HCT116 (cell line): Measurements from ENCODE around the gene HIGD1A. TPM values are rescaled to one million over a fixed set of nuclear protein-coding genes. Genes with fewer than 3 reads are reported as not detected.

Source experiments
- ATAC-seq: fragments of 200-7000 bp; cut with Tn5 transposase; 2 replicates; pipeline ENCODE4 v1.9.1; 2020; ENCODE audit warnings: mild to moderate bottlenecking, moderate library complexity
- BruUV-seq: library from RNA; stranded (reverse); fragments of 400-500 nt; replicated peaks from 2 replicates; lab custom pipeline; 2021; lab: Mats Ljungman, UMichigan
- CTCF ChIA-PET: fragments of 300-600 bp; sonication (Branson Sonifier 250); formaldehyde crosslinking; loops from one replicate; lab custom pipeline; 2021; ENCODE audit warnings: antibody characterized with exemption; lab: Charles Lee
- POLR2A ChIA-PET: fragments of 300-600, 350-600 bp; sonication (Branson Sonifier 250); formaldehyde crosslinking; loops from one replicate; lab custom pipeline; 2021; ENCODE audit warnings: antibody characterized with exemption; lab: Charles Lee
- RAD21 ChIA-PET, 2 experiments: fragments of 300-600 bp; sonication (Branson Sonifier 250); formaldehyde crosslinking; loops; one replicate each; lab custom pipeline; 2023; ENCODE audit warnings: low total read pairs in 2 of 2; ENCODE audit not compliant: uncharacterized antibody in 2 of 2, unreplicated experiment in 2 of 2, low non-redundant PET in 1 of 2; lab: Charles Lee
- DNase-seq: peaks from one replicate; pipeline ENCODE4 v3.0.0-alpha.2; 2010; ENCODE audit warnings: low read depth, low spot score
- H2AFZ ChIP-seq: fragments of 200-600 bp; shearing (Covaris generic), sonication (generic); 2 replicates; pipeline ENCODE4 v1.6.1; 2017; ENCODE audit warnings: low read depth, mixed run types, mixed read lengths, antibody characterized with exemption, low read length; ENCODE audit not compliant: poor library complexity, severe bottlenecking
- H3K27ac ChIP-seq: 2 replicates; pipeline ENCODE4 v1.5.1; 2012; ENCODE audit warnings: low read depth, low read length
- H3K27me3 ChIP-seq: fragments of 200-600 bp; sonication (generic); 2 replicates; pipeline ENCODE4 v1.6.1; 2016; ENCODE audit warnings: mixed run types, low read length, mixed read lengths; ENCODE audit not compliant: insufficient read depth
- H3K36me3 ChIP-seq, 2 experiments: fragments of 200-500 bp in 1 of 2; fragments of 200-600 bp in 1 of 2; sonication (Bioruptor generic) in 1 of 2; sonication (generic) in 1 of 2; 2 replicates each; pipeline versions ENCODE4 v1.5.1 to v1.6.1; 2014 to 2016; ENCODE audit warnings: low read length in 2 of 2, inconsistent platforms in 1 of 2, mixed read lengths in 1 of 2, mixed run types in 1 of 2; ENCODE audit not compliant: insufficient read depth in 2 of 2, control insufficient read depth in 1 of 2
- H3K4me1 ChIP-seq, 2 experiments: fragments of 200-600 bp in 1 of 2; sonication (generic) in 1 of 2; 2 replicates each; pipeline versions ENCODE4 v1.5.1 to v1.6.1; 2012 to 2017; ENCODE audit warnings: low read length in 2 of 2, inconsistent platforms in 1 of 2, mild to moderate bottlenecking in 1 of 2, mixed read lengths in 1 of 2, mixed run types in 1 of 2, moderate library complexity in 1 of 2; ENCODE audit not compliant: insufficient read depth in 2 of 2, control insufficient read depth in 1 of 2
- H3K4me2 ChIP-seq: fragments of 200-600 bp; sonication (generic); 2 replicates; pipeline ENCODE4 v1.6.1; 2017; ENCODE audit warnings: mixed run types, low read length, mixed read lengths
- H3K4me3 ChIP-seq, 2 experiments: fragments of 200-600 bp in 1 of 2; sonication (generic) in 1 of 2; replicated peaks in 1 of 2; 2 replicates each; pipeline ENCODE4 v1.5.1; 2011 to 2016; ENCODE audit warnings: low read length in 2 of 2, control low read depth in 1 of 2, low read depth in 1 of 2, mild to moderate bottlenecking in 1 of 2, mixed read lengths in 1 of 2, mixed run types in 1 of 2
- H3K79me2 ChIP-seq: fragments of 200-600 bp; sonication (generic); 2 replicates; pipeline ENCODE4 v1.6.1; 2017; ENCODE audit warnings: mild to moderate bottlenecking, mixed run types, low read length, moderate library complexity, mixed read lengths; ENCODE audit not compliant: insufficient read depth
- H3K9ac ChIP-seq: fragments of 200-600 bp; sonication (generic); 2 replicates; pipeline ENCODE4 v1.6.1; 2016; ENCODE audit warnings: low read length, mixed read lengths
- H3K9me2 ChIP-seq: fragments of 200-600 bp; sonication (generic), shearing (Covaris generic); 2 replicates; pipeline ENCODE4 v1.6.1; 2017; ENCODE audit warnings: mixed run types, mild to moderate bottlenecking, moderate library complexity; ENCODE audit not compliant: insufficient read depth
- H3K9me3 ChIP-seq, 2 experiments: fragments of 200-500 bp in 1 of 2; fragments of 200-600 bp in 1 of 2; sonication (Bioruptor generic) in 1 of 2; sonication (generic) in 1 of 2; 2 replicates each; pipeline ENCODE4 v1.6.1; 2014 to 2017; ENCODE audit warnings: low read length in 2 of 2, mixed read lengths in 2 of 2, inconsistent platforms in 1 of 2, low read depth in 1 of 2, mild to moderate bottlenecking in 1 of 2, mixed run types in 1 of 2, moderate library complexity in 1 of 2; ENCODE audit not compliant: control insufficient read depth in 1 of 2, insufficient read depth in 1 of 2
- H4K20me1 ChIP-seq: fragments of 200-600 bp; sonication (generic), shearing (Covaris generic); 2 replicates; pipeline ENCODE4 v1.6.1; 2017; ENCODE audit warnings: mixed run types, mild to moderate bottlenecking, moderate library complexity; ENCODE audit not compliant: insufficient read depth
- CEBPB ChIP-seq: IDR thresholded peaks from 2 replicates; pipeline ENCODE4 v1.6.1; 2012; ENCODE audit warnings: low read depth
- CTCF ChIP-seq, 3 experiments: fragments of 200-600 bp in 1 of 3; sonication (generic) in 1 of 3; IDR thresholded peaks in 2 of 3; conservative IDR thresholded peaks in 1 of 3; 2 replicates each; pipeline ENCODE4 v1.5.1; 2012 to 2017; ENCODE audit warnings: low read depth in 2 of 3, low read length in 2 of 3, antibody characterized with exemption in 1 of 3, borderline replicate concordance in 1 of 3, control low read depth in 1 of 3, mild to moderate bottlenecking in 1 of 3, mixed read lengths in 1 of 3, mixed run types in 1 of 3, moderate library complexity in 1 of 3; ENCODE audit not compliant: insufficient read depth in 1 of 3
- EGR1 ChIP-seq: IDR thresholded peaks from 2 replicates; pipeline ENCODE4 v1.6.1; 2012; ENCODE audit warnings: low read depth
- EZH2 ChIP-seq: fragments of 200-600 bp; sonication (generic); IDR thresholded peaks from 2 replicates; pipeline ENCODE4 v1.6.1; 2017; ENCODE audit warnings: antibody characterized with exemption, mixed run types
- EZH2phosphoT487 ChIP-seq: fragments of 200-600 bp; IDR thresholded peaks from 2 replicates; pipeline ENCODE4 v1.6.1; 2018; ENCODE audit warnings: antibody characterized with exemption, borderline replicate concordance
- FOSL1 ChIP-seq: IDR thresholded peaks from 2 replicates; pipeline ENCODE4 v1.6.1; 2012; ENCODE audit warnings: low read depth
- MAX ChIP-seq: IDR thresholded peaks from 2 replicates; pipeline ENCODE4 v1.6.1; 2012
- POLR2A ChIP-seq: IDR thresholded peaks from 2 replicates; pipeline ENCODE4 v1.7.0; 2011; ENCODE audit warnings: borderline replicate concordance; ENCODE audit not compliant: insufficient read depth, insufficient read length; ENCODE audit errors: extremely low read depth
- RAD21 ChIP-seq: IDR thresholded peaks from 2 replicates; pipeline ENCODE4 v1.6.1; 2012; ENCODE audit warnings: low read depth, mild to moderate bottlenecking
- SIN3A ChIP-seq: IDR thresholded peaks from 2 replicates; pipeline ENCODE4 v1.6.1; 2012; ENCODE audit warnings: low read depth
- SRF ChIP-seq: IDR thresholded peaks from 2 replicates; pipeline ENCODE4 v1.6.1; 2012; ENCODE audit warnings: low read depth
- intact Hi-C: fragments of 100-400 bp; cut with micrococcal nuclease; formaldehyde crosslinking; loops from 2 replicates; pipeline ENCODE4 v1.10.0; 2022
- total RNA-seq: library from RNA; stranded (reverse); gene quantifications from one replicate; pipeline ENCODE4 v1.2.1, GENCODE V29; 2021; ENCODE audit not compliant: unreplicated experiment

HIGD1A gene
- total RNA-seq, 1 experiment from 2014 or later = 71.2 TPM

DNA sequence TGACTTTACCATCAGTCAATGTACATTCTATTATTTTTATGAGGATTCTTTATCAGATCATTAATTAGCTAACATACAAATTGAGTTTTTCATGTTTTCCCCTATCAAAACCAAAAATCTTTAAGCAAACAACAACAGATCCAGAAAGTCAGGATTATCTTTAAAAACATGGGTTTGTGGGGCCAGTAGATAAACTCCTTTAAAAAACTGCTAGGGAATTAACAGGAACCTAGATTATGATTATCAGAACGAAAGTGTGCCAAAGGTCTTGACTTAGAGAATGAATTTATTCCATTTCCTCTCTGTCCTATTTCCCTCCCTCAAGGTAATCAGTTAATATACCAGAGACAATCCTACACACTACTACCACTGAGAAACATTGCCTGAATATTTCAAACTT is 18.1 kb downstream of the HIGD1A start:
- Histone ChIP-seq H3K9ac (no peak overlapping the region), H3K4me1 (no peaks in the 10 kb centered on the region), H3K4me2 (no peak overlapping the region), H2AFZ (no peak overlapping the region), H3K9me3 (no peaks in the 10 kb centered on the region), H3K27me3 (no peaks in the 10 kb centered on the region), H3K79me2 (peaks cover 31% of the 10 kb centered on the region), H3K36me3 (peaks cover 3 to 25% of the 10 kb centered on the region in 2 experiments; a peak in 3 of 4 replicates), H3K4me3 (no peak overlapping the region), H3K27ac (no peak overlapping the region), H4K20me1 (no peaks in the 10 kb centered on the region), H3K9me2 (no peaks in the 10 kb centered on the region)
- DNase-seq (no peak), ATAC-seq (no peak)
- ChIA-PET POLR2A (no interaction called here), CTCF (no interaction called here), RAD21 (no interaction called here)
- TF ChIP-seq CEBPB (no peak), MAX (no peak), SRF (no peak), FOSL1 (no peak), CTCF (IDR thresholded peaks at IDR 0.05 in 2 of 3, conservative IDR thresholded peaks at IDR 0.05 in 1 of 3; ENCODE audit: borderline replicate concordance in 1 of 3, insufficient read depth in 1 of 3, low read depth in 2 of 3, low read length in 2 of 3) (no peak), EGR1 (no peak), RAD21 (no peak), POLR2A (no peak), SIN3A (no peak), EZH2 (no peak), EZH2phosphoT487 (no peak)
- intact Hi-C loops = no loop called here
- no TSS peak for BruUV-seq
